ENCODE data around the gene IQSEC1. TPM values are rescaled to one million over a fixed set of nuclear protein-coding genes. Genes with fewer than 3 reads are reported as not detected.

Gene IQSEC1
- total RNA-seq, 1 experiment from 2014 or later: 13.3 TPM

DNA sequence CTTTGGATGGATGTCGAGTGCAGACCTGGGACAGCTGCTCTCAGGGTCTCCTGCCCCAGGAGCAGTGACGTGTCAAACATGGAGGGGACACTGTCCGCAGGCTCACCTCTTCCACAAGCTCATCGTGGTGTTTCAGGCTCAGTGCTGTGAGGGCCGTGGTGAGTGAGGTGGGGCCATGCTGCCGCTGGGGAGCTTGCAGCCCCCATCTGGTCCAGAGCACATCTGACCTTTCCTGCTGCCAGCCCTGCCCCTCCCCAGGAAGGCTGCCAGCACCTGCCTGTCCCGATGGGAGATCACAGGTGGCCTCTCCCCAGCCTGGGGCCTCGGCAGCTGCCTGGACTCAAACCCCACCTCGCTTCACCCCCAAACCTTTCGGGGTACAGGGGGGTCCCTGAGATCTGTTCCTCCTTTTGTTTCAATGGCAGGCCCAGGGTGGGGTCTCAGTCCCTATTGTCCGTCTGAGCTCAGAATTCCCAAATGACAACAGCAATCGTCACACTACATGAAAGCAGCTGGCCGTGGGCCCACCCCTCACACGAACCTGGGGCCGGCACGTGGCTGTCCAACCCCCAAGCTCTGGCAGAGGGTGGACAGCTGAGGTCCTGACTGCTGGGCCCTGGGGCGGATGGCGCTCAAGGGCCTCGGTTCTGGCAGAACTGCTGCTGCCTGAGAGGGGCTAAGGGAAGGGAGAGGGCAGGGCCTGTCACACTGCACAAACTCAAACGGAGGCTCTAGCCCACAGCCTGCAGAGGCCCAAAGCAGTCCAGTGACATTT lies 166.9 kb downstream of the IQSEC1 start:
- Mint-ChIP-seq H3K4me3 (ENCODE audit: low read depth, unreplicated experiment) (no peak overlapping the region), H3K4me1 (ENCODE audit: low read depth, unreplicated experiment) (no peaks in the 10 kb centered on the region), H3K27ac (ENCODE audit: unreplicated experiment) (no peak overlapping the region), H3K36me3 (ENCODE audit: insufficient read depth, unreplicated experiment) (peaks cover 5% of the 10 kb centered on the region), H3K27me3 (ENCODE audit: unreplicated experiment) (no peaks in the 10 kb centered on the region), H3K9me3 (ENCODE audit: low read depth, unreplicated experiment) (no peaks in the 10 kb centered on the region)
- TF ChIP-seq, protein P1, sequence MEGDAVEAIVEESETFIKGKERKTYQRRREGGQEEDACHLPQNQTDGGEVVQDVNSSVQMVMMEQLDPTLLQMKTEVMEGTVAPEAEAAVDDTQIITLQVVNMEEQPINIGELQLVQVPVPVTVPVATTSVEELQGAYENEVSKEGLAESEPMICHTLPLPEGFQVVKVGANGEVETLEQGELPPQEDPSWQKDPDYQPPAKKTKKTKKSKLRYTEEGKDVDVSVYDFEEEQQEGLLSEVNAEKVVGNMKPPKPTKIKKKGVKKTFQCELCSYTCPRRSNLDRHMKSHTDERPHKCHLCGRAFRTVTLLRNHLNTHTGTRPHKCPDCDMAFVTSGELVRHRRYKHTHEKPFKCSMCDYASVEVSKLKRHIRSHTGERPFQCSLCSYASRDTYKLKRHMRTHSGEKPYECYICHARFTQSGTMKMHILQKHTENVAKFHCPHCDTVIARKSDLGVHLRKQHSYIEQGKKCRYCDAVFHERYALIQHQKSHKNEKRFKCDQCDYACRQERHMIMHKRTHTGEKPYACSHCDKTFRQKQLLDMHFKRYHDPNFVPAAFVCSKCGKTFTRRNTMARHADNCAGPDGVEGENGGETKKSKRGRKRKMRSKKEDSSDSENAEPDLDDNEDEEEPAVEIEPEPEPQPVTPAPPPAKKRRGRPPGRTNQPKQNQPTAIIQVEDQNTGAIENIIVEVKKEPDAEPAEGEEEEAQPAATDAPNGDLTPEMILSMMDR (IDR thresholded peaks at IDR 0.05; ENCODE audit: unreplicated experiment): no peak
- CTCF ChIA-PET: no interaction called here
- intact Hi-C loops (cut with micrococcal nuclease; ENCODE audit: unreplicated experiment): no loop called here
- no peak for DNase-seq
- BruUV-seq (replicated peaks): no TSS peak

GRCh38 chr3:12905316-12906071 lies 167.7 kb downstream of the IQSEC1 start:
- TF ChIP-seq, protein P1 (IDR thresholded peaks at IDR 0.05; ENCODE audit: unreplicated experiment): no peak
- no peak overlapping the region for H3K4me3 Mint-ChIP-seq (ENCODE audit: low read depth, unreplicated experiment)
- DNase-seq: no peak
- BruUV-seq (replicated peaks): no TSS peak
- CTCF ChIA-PET: no interaction called here
- no peaks in the 10 kb centered on the region for H3K4me1 Mint-ChIP-seq (ENCODE audit: low read depth, unreplicated experiment)
- no peaks in the 10 kb centered on the region for H3K27me3 Mint-ChIP-seq (ENCODE audit: unreplicated experiment)
- peaks cover 5% of the 10 kb centered on the region for H3K36me3 Mint-ChIP-seq (ENCODE audit: insufficient read depth, unreplicated experiment)
- intact Hi-C loops (cut with micrococcal nuclease; ENCODE audit: unreplicated experiment): no loop called here
- H3K9me3 Mint-ChIP-seq (ENCODE audit: low read depth, unreplicated experiment): no peaks in the 10 kb centered on the region
- H3K27ac Mint-ChIP-seq (ENCODE audit: unreplicated experiment): no peak overlapping the region

- H3K4me1 Mint-ChIP-seq (ENCODE audit: low read depth, unreplicated experiment): no peaks in the 10 kb centered on the region
- no peak overlapping the region for H3K27ac Mint-ChIP-seq (ENCODE audit: unreplicated experiment)
- intact Hi-C loops (cut with micrococcal nuclease; ENCODE audit: unreplicated experiment): no loop called here
- peaks cover 5% of the 10 kb centered on the region for H3K36me3 Mint-ChIP-seq (ENCODE audit: insufficient read depth, unreplicated experiment)
- H3K9me3 Mint-ChIP-seq (ENCODE audit: low read depth, unreplicated experiment): no peaks in the 10 kb centered on the region
- CTCF ChIA-PET: no interaction called here
- no peaks in the 10 kb centered on the region for H3K27me3 Mint-ChIP-seq (ENCODE audit: unreplicated experiment)
- no peak overlapping the region for H3K4me3 Mint-ChIP-seq (ENCODE audit: low read depth, unreplicated experiment)
- BruUV-seq (replicated peaks): no TSS peak
- TF ChIP-seq, protein P1 (IDR thresholded peaks at IDR 0.05; ENCODE audit: unreplicated experiment): no peak
- no peak for DNase-seq
Measured at GRCh38 chr3:12904951-12905315, 168.3 kb downstream of the IQSEC1 start.

GRCh38 chr3:12903881-12904280 lies 169.3 kb downstream of the IQSEC1 start:
- CTCF ChIA-PET: no interaction called here

More at GRCh38 chr3:12903881-12904280, 169.3 kb downstream of the IQSEC1 start:
- no peaks in the 10 kb centered on the region for H3K9me3 Mint-ChIP-seq (ENCODE audit: low read depth, unreplicated experiment)
- no peaks in the 10 kb centered on the region for H3K27me3 Mint-ChIP-seq (ENCODE audit: unreplicated experiment)
- no peak for DNase-seq
- no peaks in the 10 kb centered on the region for H3K4me1 Mint-ChIP-seq (ENCODE audit: low read depth, unreplicated experiment)
- intact Hi-C loops (cut with micrococcal nuclease; ENCODE audit: unreplicated experiment): no loop called here
- H3K36me3 Mint-ChIP-seq (ENCODE audit: insufficient read depth, unreplicated experiment): peaks cover 5% of the 10 kb centered on the region
- H3K27ac Mint-ChIP-seq (ENCODE audit: unreplicated experiment): no peak overlapping the region
- H3K4me3 Mint-ChIP-seq (ENCODE audit: low read depth, unreplicated experiment): no peak overlapping the region
- BruUV-seq (replicated peaks): no TSS peak
- TF ChIP-seq, protein P1 (IDR thresholded peaks at IDR 0.05; ENCODE audit: unreplicated experiment): no peak
